Measurements from ENCODE around the gene TCOF1. TPM values are rescaled to one million over a fixed set of nuclear protein-coding genes. Genes with fewer than 3 reads are reported as not detected.

The TCOF1 gene
- total RNA-seq, 4 donors from 2014 or later: 32.1 to 64.8 (median 38.7) TPM

GRCh38 chr5:150320044-150320613 lies 37.4 kb upstream of the TCOF1 start:
- 28 to 33% methylated on average over 2 of the region's 2 CpGs for WGBS, 2 donors
- peak; percentile 69 to 89 for DNase-seq (ENCODE audit: low spot score in 2 of 2)
- H3K36me3 ChIP-seq: no peaks in the 10 kb centered on the region
- H3K9me3 ChIP-seq: no peaks in the 10 kb centered on the region
- peak overlapping the region; percentile 28 to 68 (median 38) for H3K27ac ChIP-seq
- H3K4me3 ChIP-seq: no peak overlapping the region
- H3K4me1 ChIP-seq: peaks cover 0 to 31% (median 2%) of the 10 kb centered on the region in 4 donors
- H3K27me3 ChIP-seq: no peaks in the 10 kb centered on the region
- peak; percentile 41 to 86 for TF ChIP-seq EP300 (IDR thresholded peaks at IDR 0.05)
- no peak for TF ChIP-seq CTCF (IDR thresholded peaks at IDR 0.05)
- no peak for TF ChIP-seq POLR2A (IDR thresholded peaks at IDR 0.05)

- DNase-seq (ENCODE audit: low spot score in 2 of 2): no peak
- Histone ChIP-seq H3K27ac (no peak overlapping the region), H3K27me3 (no peaks in the 10 kb centered on the region), H3K4me1 (peaks cover 0 to 31% (median 2%) of the 10 kb centered on the region in 4 donors), H3K4me3 (no peak overlapping the region), H3K36me3 (no peaks in the 10 kb centered on the region), H3K9me3 (no peaks in the 10 kb centered on the region)
- WGBS, 2 donors: 100% methylated on average over 1 of the region's 1 CpG
- TF ChIP-seq CTCF (IDR thresholded peaks at IDR 0.05) (no peak), EP300 (IDR thresholded peaks at IDR 0.05) (no peak), POLR2A (IDR thresholded peaks at IDR 0.05) (no peak)
These were observed 36.3 kb upstream of the TCOF1 start for GRCh38 chr5:150321211-150321610.

- no peak overlapping the region for H3K27ac ChIP-seq
- H3K4me1 ChIP-seq: peaks cover 0 to 31% (median 2%) of the 10 kb centered on the region in 4 donors
- H3K36me3 ChIP-seq: no peaks in the 10 kb centered on the region
- WGBS, 2 donors: 92 to 97% methylated on average over 1 of the region's 1 CpG
- no peak for DNase-seq (ENCODE audit: low spot score in 2 of 2)
- no peaks in the 10 kb centered on the region for H3K27me3 ChIP-seq
- no peak overlapping the region for H3K4me3 ChIP-seq
- TF ChIP-seq EP300 (IDR thresholded peaks at IDR 0.05): no peak
- TF ChIP-seq POLR2A (IDR thresholded peaks at IDR 0.05): no peak
- no peak for TF ChIP-seq CTCF (IDR thresholded peaks at IDR 0.05)
- no peaks in the 10 kb centered on the region for H3K9me3 ChIP-seq
These were observed 35.7 kb upstream of the TCOF1 start for GRCh38 chr5:150321784-150322183.

- Histone ChIP-seq H3K4me1 (peaks cover 0 to 28% (median 2%) of the 10 kb centered on the region in 4 donors), H3K9me3 (no peaks in the 10 kb centered on the region)
- TF ChIP-seq POLR2A (IDR thresholded peaks at IDR 0.05): no peak
- no peak for TF ChIP-seq CTCF (IDR thresholded peaks at IDR 0.05)
- no peak for TF ChIP-seq EP300 (IDR thresholded peaks at IDR 0.05)
These were observed 35.3 kb upstream of the TCOF1 start for GRCh38 chr5:150322202-150322601.

GRCh38 chr5:150323092-150323491 lies 34.4 kb upstream of the TCOF1 start:
- Histone ChIP-seq H3K4me1 (peaks cover 0 to 20% (median 0%) of the 10 kb centered on the region in 4 donors), H3K27me3 (no peaks in the 10 kb centered on the region), H3K4me3 (no peak overlapping the region), H3K36me3 (no peaks in the 10 kb centered on the region), H3K27ac (no peak overlapping the region), H3K9me3 (no peaks in the 10 kb centered on the region)
- whole genome bisulfite sequencing, 2 donors: 80 to 87% methylated on average over 6 of the region's 6 CpGs
- DNase-seq (ENCODE audit: low spot score in 2 of 2): no peak
- no peak for TF ChIP-seq EP300 (IDR thresholded peaks at IDR 0.05)
- TF ChIP-seq POLR2A (IDR thresholded peaks at IDR 0.05): no peak
- no peak for TF ChIP-seq CTCF (IDR thresholded peaks at IDR 0.05)

More at GRCh38 chr5:150322202-150322601, 35.3 kb upstream of the TCOF1 start:
- Histone ChIP-seq H3K27me3 (no peaks in the 10 kb centered on the region), H3K27ac (no peak overlapping the region), H3K36me3 (no peaks in the 10 kb centered on the region), H3K4me3 (no peak overlapping the region)
- no peak for DNase-seq (ENCODE audit: low spot score in 2 of 2)

Measured in tibial nerve (tissue), 4 donors.